SK-N-SH treated with all-trans-retinoic acid at 6 μM for 48 hours (cell line): ENCODE data around the gene EDIL3.

Source experiments
- ATAC-seq: fragments of 200-7000 bp; cut with Tn5 transposase; 3 replicates; pipeline ENCODE4 v1.9.1; 2020; ENCODE audit warnings: mild to moderate bottlenecking, moderate library complexity
- ARNTL ChIP-seq: fragments of 450-650 bp; formaldehyde crosslinking; IDR thresholded peaks from 2 replicates; pipeline ENCODE4 v1.5.0; 2020; ENCODE audit warnings: low read depth, mild to moderate bottlenecking, moderate library complexity, borderline replicate concordance
- BACH2 ChIP-seq: fragments of 250-450 bp; sonication (Bioruptor Pico); IDR thresholded peaks from 2 replicates; pipeline ENCODE4 v1.9.0; 2021; ENCODE audit warnings: mild to moderate bottlenecking, borderline replicate concordance
- CREB5 ChIP-seq: fragments of 250-450 bp; sonication (Bioruptor Pico); IDR thresholded peaks from 2 replicates; pipeline ENCODE4 v1.5.1; 2020; ENCODE audit warnings: low read depth, mild to moderate bottlenecking, moderate library complexity
- CSDC2 ChIP-seq: fragments of 250-450 bp; sonication (Bioruptor Pico); IDR thresholded peaks from 2 replicates; pipeline ENCODE4 v1.5.0; 2020; ENCODE audit warnings: mild to moderate bottlenecking, moderate library complexity
- CSRNP3 ChIP-seq: fragments of 250-450 bp; sonication (Bioruptor Pico); IDR thresholded peaks from 2 replicates; pipeline ENCODE4 v1.5.1; 2021; ENCODE audit warnings: mild to moderate bottlenecking, moderate library complexity
- ESRRG ChIP-seq: fragments of 250-450 bp; sonication (Bioruptor Pico); IDR thresholded peaks from 2 replicates; pipeline ENCODE4 v1.6.1; 2021; ENCODE audit warnings: mild to moderate bottlenecking
- GLIS3 ChIP-seq: fragments of 250-450 bp; sonication (Bioruptor Pico); IDR thresholded peaks from 2 replicates; pipeline ENCODE4 v1.5.0; 2020; ENCODE audit warnings: mild to moderate bottlenecking, moderate library complexity
- ISL1 ChIP-seq: fragments of 250-450 bp; sonication (Bioruptor Pico); IDR thresholded peaks from 2 replicates; pipeline ENCODE4 v2.1.2; 2022; ENCODE audit warnings: mild to moderate bottlenecking, moderate library complexity
- OSR1 ChIP-seq: fragments of 250-450 bp; sonication (Bioruptor Pico); IDR thresholded peaks from 2 replicates; pipeline ENCODE4 v1.8.0; 2022; ENCODE audit warnings: moderate library complexity, mild to moderate bottlenecking, inconsistent platforms
- RARB ChIP-seq: fragments of 250-450 bp; sonication (Bioruptor Pico); IDR thresholded peaks from 2 replicates; pipeline ENCODE4 v1.8.0; 2021; ENCODE audit warnings: mild to moderate bottlenecking, moderate library complexity
- TCF4 ChIP-seq: fragments of 250-450 bp; sonication (Bioruptor Pico); IDR thresholded peaks from 2 replicates; pipeline ENCODE4 v1.8.0; 2021; ENCODE audit warnings: mild to moderate bottlenecking, moderate library complexity, borderline replicate concordance
- TOX ChIP-seq: fragments of 250-450 bp; sonication (Bioruptor Pico); IDR thresholded peaks from 2 replicates; pipeline ENCODE4 v1.8.0; 2021; ENCODE audit warnings: mild to moderate bottlenecking, moderate library complexity, borderline replicate concordance
- ZC3H10 ChIP-seq: fragments of 250-450 bp; sonication (Bioruptor Pico); IDR thresholded peaks from 2 replicates; pipeline ENCODE4 v1.5.1; 2021; ENCODE audit warnings: mild to moderate bottlenecking, moderate library complexity
- ZFP30 ChIP-seq: fragments of 450-650 bp; formaldehyde crosslinking; IDR thresholded peaks from 2 replicates; pipeline ENCODE4 v1.5.0; 2022; ENCODE audit warnings: mild to moderate bottlenecking, moderate library complexity
- ZNF8 ChIP-seq: fragments of 450-650 bp; formaldehyde crosslinking; IDR thresholded peaks from 2 replicates; pipeline ENCODE4 v1.5.0; 2020; ENCODE audit warnings: mild to moderate bottlenecking, moderate library complexity
- TF ChIP-seq, protein P1 (sequence below): fragments of 250-450 bp; sonication (Bioruptor Pico); IDR thresholded peaks from 2 replicates; pipeline ENCODE4 v1.8.0; 2020; ENCODE audit warnings: mild to moderate bottlenecking, moderate library complexity, borderline replicate concordance
- TF ChIP-seq, protein P2 (sequence below): fragments of 250-450 bp; sonication (Bioruptor Pico); IDR thresholded peaks from 2 replicates; pipeline ENCODE4 v1.8.0; 2021; ENCODE audit warnings: low read depth, mild to moderate bottlenecking, moderate library complexity, borderline replicate concordance
- TF ChIP-seq, protein P3 (sequence below): fragments of 250-450 bp; sonication (Bioruptor Pico); IDR thresholded peaks from 2 replicates; pipeline ENCODE4 v1.5.0; 2020; ENCODE audit warnings: mild to moderate bottlenecking, moderate library complexity

The EDIL3 gene

DNA sequence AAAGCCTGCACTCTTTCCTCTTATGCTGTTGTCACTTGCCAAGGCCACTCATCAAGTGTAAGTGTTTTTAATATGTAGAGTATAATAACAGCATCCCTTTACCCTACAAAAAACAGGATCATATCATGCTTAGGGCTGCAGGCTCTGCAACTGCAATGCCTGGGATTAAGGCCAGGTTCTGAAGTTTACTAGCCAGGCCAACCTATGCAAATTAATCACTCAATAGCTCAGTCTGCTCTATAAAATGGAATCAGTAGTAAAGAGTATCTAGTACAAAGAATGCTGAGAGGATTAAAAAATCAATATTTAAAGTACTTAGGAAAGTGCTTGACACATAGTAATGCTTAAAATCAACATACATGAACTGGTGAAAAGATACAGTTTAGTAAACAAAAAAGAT lies 253.3 kb downstream of the EDIL3 start (continued):
- TF ChIP-seq, protein P1, sequence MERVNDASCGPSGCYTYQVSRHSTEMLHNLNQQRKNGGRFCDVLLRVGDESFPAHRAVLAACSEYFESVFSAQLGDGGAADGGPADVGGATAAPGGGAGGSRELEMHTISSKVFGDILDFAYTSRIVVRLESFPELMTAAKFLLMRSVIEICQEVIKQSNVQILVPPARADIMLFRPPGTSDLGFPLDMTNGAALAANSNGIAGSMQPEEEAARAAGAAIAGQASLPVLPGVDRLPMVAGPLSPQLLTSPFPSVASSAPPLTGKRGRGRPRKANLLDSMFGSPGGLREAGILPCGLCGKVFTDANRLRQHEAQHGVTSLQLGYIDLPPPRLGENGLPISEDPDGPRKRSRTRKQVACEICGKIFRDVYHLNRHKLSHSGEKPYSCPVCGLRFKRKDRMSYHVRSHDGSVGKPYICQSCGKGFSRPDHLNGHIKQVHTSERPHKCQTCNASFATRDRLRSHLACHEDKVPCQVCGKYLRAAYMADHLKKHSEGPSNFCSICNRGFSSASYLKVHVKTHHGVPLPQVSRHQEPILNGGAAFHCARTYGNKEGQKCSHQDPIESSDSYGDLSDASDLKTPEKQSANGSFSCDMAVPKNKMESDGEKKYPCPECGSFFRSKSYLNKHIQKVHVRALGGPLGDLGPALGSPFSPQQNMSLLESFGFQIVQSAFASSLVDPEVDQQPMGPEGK: no peak
- TF ChIP-seq GLIS3 (CRISPR knock-in tag): no peak
- no peak for TF ChIP-seq OSR1 (CRISPR knock-in tag)

DNA sequence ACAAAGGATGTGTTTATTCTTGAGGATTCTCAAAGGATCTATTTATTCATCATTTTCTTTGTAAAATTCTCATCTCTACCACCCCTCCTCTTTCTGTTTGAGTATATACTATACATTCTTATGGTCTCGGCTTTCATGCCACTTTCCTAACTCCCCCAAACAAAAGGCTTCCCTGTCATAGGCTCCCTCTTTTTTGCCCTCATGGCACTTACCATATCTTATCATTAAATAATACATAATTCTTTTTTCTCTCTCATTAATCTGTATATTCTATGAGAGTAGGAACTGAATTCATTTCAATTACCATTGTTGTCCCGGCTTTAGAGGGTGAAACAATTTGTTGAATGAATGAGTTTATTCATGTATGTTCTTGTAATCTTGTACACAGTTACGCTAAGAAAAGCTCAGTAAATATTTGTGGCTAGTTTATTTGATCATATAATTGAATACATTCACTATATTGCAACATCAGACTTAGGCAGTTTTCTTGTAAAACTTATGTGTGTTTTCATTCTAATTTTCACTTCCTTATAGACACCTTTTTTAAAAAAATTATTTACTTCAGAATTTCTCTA lies 254.6 kb downstream of the EDIL3 start:
- no peak for TF ChIP-seq CREB5 (CRISPR knock-in tag)
- TF ChIP-seq CSRNP3 (CRISPR knock-in tag): no peak
- TF ChIP-seq TOX: no peak
- TF ChIP-seq ESRRG (CRISPR knock-in tag): no peak
- TF ChIP-seq, protein P2, sequence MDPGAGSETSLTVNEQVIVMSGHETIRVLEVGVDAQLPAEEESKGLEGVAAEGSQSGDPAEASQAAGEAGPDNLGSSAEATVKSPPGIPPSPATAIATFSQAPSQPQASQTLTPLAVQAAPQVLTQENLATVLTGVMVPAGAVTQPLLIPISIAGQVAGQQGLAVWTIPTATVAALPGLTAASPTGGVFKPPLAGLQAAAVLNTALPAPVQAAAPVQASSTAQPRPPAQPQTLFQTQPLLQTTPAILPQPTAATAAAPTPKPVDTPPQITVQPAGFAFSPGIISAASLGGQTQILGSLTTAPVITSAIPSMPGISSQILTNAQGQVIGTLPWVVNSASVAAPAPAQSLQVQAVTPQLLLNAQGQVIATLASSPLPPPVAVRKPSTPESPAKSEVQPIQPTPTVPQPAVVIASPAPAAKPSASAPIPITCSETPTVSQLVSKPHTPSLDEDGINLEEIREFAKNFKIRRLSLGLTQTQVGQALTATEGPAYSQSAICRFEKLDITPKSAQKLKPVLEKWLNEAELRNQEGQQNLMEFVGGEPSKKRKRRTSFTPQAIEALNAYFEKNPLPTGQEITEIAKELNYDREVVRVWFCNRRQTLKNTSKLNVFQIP (CRISPR knock-in tag): no peak
- TF ChIP-seq, protein P1: no peak
- ATAC-seq: no peak

DNA sequence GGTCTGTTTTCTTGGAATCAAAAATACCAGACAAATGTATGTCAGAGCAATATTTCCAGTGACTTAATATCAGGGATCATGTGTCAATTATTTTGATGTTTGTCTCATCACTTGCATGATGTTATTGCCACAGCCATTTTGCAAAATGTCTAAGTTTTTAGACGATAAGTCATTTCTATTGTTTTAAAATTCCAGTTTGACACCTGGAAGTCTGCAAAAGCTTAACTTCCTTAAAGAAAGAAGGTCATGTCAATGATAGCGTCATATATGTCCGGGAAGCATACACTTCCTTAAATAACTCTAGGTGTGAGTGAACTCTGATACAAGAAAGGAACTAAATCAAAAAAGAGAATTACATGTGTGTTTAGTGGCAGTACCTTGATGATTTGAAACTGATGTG lies 259.5 kb downstream of the EDIL3 start:
- ATAC-seq: no peak
- TF ChIP-seq ZFP30 (CRISPR knock-in tag) (no peak), ARNTL (CRISPR knock-in tag) (no peak), TCF4 (CRISPR knock-in tag) (no peak), GLIS3 (CRISPR knock-in tag) (no peak), RARB (CRISPR knock-in tag) (no peak), ESRRG (CRISPR knock-in tag) (no peak), ZC3H10 (CRISPR knock-in tag) (no peak)
- TF ChIP-seq, all 23 proteins: peak for 0

DNA sequence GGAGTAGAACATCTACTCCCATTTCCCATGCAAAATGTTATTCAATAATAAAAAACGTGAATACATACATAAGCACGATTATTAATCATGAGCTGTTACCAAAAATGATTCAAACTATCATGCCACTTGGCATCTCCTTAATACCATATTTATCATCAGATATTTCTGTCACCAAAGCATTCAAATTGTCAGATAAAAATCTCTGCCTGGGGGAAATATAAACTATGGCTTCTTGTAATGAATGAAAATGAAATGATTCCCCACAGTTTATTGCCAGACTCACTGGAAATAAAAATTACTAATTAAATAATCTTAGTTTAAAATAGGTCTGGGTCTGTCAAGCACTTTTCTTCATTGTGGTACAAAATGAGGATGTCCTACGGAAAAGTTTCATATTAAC lies 265.4 kb downstream of the EDIL3 start:
- no peak for ATAC-seq
- TF ChIP-seq OSR1 (CRISPR knock-in tag) (no peak), BACH2 (CRISPR knock-in tag) (no peak), ESRRG (CRISPR knock-in tag) (no peak), ISL1 (CRISPR knock-in tag) (peak; percentile 69), CREB5 (CRISPR knock-in tag) (no peak), TCF4 (CRISPR knock-in tag) (0 out of 2 replicates have a peak, but pooled peaks have one; percentile 19), RARB (CRISPR knock-in tag) (no peak), ZNF8 (CRISPR knock-in tag) (no peak), ARNTL (CRISPR knock-in tag) (no peak), ZC3H10 (CRISPR knock-in tag) (no peak), CSDC2 (CRISPR knock-in tag) (no peak), CSRNP3 (CRISPR knock-in tag) (no peak), ZFP30 (CRISPR knock-in tag) (no peak)
- TF ChIP-seq, protein P3, sequence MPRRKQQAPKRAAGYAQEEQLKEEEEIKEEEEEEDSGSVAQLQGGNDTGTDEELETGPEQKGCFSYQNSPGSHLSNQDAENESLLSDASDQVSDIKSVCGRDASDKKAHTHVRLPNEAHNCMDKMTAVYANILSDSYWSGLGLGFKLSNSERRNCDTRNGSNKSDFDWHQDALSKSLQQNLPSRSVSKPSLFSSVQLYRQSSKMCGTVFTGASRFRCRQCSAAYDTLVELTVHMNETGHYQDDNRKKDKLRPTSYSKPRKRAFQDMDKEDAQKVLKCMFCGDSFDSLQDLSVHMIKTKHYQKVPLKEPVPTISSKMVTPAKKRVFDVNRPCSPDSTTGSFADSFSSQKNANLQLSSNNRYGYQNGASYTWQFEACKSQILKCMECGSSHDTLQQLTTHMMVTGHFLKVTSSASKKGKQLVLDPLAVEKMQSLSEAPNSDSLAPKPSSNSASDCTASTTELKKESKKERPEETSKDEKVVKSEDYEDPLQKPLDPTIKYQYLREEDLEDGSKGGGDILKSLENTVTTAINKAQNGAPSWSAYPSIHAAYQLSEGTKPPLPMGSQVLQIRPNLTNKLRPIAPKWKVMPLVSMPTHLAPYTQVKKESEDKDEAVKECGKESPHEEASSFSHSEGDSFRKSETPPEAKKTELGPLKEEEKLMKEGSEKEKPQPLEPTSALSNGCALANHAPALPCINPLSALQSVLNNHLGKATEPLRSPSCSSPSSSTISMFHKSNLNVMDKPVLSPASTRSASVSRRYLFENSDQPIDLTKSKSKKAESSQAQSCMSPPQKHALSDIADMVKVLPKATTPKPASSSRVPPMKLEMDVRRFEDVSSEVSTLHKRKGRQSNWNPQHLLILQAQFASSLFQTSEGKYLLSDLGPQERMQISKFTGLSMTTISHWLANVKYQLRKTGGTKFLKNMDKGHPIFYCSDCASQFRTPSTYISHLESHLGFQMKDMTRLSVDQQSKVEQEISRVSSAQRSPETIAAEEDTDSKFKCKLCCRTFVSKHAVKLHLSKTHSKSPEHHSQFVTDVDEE (CRISPR knock-in tag): no peak
- TF ChIP-seq, protein P1: 0 out of 2 replicates have a peak, but pooled peaks have one; percentile 81
